Activated CD4-positive, CD25-positive, alpha-beta regulatory T cell treated with anti-CD3 and anti-CD28 coated beads, Interleukin-2, amount 50 U/mL, for 24 hours (primary cell): ENCODE measurements around the gene UBAP2.
A peak's percentile ranks its signal among the peaks of the same experiment; 100 is the strongest.
"Not testable (repeated sequence)": the region's sequence is repeated elsewhere in the genome, so short reads cannot be mapped to it uniquely, and the experiment has no call there.

Experiments
- ATAC-seq, 2 donors: fragments of 150-1000 bp; cut with Tn5 transposase; one replicate each; pipeline ENCODE4 v1.10.0; 2021; ENCODE audit warnings: mild to moderate bottlenecking in 1 of 2, moderate library complexity in 1 of 2

Gene UBAP2

DNA sequence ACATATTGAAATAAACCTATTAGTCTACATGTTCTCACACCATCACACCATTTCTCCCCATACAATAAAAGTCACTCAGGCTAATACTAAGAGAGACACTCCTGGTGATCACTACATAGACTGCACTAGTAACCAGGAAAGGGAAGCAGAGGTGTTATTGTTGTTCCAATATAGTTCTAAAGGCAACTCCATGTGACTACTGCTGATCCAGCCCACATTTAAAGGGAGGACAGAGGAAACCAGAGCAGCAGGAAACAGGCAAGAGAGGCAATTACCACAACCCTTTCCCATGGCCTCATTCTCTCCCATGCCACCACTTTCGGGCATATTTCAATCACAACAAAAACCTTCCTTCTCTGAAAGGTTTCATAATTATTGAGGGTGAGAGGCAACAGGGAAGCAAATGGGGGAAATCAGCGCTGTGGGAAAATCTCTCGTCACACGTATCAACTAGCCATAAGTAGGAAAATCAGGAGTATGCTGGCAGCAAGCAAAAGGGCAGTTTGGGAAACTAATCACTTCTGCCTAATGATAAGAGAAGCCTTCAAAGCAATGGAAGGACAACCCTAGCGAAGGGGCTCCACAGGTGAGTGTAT lies 1.8 kb downstream of the UBAP2 start:
- no peak for ATAC-seq

DNA sequence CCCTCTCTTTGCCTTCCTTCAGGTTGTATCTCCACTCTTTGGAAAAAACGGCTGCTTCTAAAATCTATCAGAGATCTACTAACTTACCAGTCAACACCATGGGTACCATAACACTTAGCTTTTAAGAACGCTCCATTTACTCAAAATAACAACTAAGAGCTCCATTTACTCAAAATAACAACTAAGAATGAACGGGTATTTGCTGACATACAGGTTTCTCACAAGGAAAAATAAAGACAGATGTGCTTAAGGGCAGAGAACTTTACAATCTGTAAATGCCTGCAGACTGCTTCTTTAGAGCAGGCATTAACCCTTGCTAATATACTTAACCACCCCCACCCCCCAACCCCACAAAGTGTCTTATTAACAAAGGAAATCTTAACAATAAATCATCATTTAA lies 2.8 kb downstream of the UBAP2 start:
- ATAC-seq: no peak

DNA sequence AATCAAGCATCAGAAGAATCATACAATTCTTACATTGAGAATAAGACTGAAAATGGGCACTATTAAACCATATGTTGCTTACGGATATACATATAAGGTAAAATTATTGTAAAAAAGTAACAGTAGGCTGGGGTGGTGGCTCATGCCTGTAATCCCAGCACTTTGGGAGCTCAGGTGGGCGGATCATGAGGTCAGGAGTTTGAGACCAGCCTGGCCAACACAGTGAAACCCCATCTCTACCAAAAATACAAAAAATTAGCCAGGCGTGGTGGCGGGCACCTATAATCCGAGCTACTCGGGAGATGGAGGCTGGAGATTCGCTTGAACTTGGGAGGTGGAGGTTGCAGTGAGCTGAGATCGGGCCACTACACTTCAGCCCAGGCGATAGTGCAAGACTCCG lies 6.6 kb downstream of the UBAP2 start:
- ATAC-seq: not testable (repeated sequence)

DNA sequence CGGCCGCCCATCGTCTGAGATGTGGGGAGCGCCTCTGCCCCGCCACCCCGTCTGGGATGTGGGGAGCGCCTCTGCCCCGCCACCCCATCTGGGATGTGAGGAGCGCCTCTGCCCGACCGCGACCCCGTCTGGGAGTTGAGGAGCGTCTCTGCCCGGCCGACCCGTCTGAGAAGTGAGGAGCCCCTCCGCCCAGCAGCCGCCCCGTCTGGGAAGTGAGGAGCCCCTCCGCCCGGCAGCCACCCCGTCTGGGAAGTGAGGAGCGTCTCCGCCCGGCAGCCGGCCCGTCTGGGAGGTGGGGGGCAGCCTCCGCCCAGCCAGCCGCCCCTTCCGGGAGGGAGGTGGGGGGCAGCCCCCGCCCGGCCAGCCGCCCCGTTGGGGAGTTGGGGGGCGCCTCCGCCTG lies 9.8 kb downstream of the UBAP2 start:
- not testable (repeated sequence) for ATAC-seq

DNA sequence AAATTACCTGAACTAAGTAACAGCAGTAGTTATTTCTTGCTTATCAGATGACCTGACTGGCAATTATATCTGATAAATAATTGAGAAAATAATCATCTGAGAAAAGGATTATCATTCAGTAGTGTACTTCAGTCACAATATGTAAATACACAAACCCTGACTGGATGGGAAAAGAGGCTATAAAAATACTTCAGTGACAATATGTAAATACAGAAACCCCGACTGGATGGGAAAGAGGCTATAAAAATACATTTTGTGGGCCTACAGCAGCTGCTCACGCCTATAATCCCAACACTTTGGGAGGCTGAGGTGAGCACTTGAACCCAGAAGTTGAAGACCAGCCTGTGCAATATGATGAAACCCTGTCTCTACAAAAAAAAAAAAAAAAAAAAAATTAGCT lies 11.1 kb downstream of the UBAP2 start:
- no peak for ATAC-seq

DNA sequence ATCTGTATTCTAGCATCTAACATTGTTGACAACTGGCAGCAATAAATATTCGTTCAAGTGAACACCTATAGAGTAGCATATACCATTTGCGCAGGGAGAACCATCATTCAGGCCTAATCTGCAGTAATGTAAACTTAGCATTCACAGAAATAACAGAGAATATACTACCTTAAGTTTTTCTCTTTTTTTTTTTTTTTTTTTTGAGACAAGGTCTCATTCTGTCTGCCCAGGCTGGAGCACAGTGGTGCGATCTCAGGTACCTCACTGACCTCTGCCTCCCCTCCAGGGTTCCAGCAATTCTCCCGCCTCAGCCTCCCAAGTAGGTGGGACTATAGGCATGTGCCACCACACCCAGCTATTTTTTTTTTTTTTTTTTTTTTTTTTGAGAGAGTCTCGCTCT lies 12.1 kb downstream of the UBAP2 start:
- no peak for ATAC-seq

DNA sequence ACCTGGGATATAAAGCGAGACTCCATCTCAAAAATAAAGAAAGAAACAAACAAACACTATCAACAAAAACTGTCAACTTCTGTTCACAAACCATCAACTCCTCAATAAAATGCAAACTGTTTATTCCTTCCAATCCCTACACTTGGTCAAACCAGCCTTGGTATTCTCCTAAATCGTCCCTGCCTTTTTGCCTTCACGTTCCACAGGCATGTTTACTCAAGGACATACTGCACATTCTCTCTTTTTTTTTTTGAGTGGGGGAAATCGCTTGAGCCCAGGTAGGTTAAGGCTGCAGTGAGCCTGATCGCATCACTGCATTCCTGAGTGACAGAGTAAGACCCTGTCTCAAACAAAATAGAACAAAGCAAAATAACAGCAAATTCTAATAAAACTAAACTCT lies 13.0 kb downstream of the UBAP2 start:
- no peak for ATAC-seq

DNA sequence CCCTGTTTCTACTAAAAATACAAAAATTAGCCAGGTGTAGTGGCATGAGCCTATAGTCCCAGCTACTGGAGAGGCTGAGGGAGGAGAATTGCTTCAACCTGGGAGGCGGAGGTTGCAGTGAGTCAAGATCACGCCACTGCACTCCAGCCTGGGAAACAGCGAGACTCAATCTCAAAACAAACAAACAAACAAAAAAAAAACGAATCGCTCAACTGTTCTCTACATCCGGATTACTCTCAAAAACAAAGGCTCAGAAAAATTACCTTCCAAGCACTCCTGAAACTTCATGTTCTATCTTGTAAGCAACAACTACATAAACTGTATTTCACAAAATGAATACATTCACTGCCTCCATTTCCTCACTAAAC lies 14.0 kb downstream of the UBAP2 start:
- ATAC-seq: no peak

DNA sequence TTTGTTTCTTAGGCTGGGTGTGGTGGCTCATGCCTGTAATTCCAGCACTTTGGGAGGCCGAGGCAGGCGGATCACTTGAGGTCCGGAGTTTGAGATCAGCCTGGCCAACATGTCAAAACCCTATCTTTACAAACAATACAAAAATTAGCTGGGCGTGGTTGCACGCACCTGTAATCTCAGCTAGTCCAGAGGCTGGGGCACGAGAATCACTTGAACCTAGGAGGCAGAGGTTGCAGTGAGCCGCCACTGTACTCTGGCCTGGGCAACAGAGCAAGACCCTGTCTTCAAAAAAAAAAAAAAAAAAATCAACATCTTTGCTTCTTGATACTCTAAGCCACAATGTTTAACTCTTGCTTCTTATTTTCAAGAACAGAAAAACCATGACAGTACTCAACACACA lies 16.1 kb downstream of the UBAP2 start:
- ATAC-seq: no peak

DNA sequence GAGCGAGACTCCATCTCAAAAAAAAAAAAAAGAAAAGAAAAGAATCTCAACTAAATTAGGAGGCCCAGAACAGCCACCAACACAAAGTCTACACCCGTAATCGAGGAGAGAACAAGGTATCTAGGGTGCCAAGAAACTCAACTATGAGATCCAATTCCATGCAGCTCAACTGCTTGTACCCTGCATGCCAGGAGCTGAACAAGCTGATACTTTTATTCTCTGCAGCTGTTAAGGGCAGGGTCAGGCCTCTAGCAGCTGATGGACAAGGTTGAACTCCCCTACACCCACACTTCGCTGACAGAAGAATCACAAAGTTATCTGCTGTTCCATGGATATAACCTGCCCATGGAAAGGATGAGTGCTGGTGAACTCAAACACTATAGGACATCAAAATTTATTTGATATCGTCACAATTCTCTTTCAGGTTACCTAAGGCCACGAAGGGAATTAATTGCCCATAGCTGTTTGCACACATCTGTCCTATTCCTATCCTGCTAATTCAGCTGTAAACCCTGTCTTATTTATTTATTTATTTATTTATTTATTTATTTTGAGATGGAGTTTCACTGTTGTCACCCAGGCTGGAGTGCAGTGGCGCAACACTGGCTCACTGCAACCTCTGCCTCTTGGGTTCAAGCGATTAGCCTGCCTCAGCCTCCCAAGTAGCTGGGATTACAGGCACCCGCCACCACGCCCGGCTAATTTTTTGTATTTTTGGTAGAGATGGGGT lies 20.7 kb downstream of the UBAP2 start:
- ATAC-seq: no peak

DNA sequence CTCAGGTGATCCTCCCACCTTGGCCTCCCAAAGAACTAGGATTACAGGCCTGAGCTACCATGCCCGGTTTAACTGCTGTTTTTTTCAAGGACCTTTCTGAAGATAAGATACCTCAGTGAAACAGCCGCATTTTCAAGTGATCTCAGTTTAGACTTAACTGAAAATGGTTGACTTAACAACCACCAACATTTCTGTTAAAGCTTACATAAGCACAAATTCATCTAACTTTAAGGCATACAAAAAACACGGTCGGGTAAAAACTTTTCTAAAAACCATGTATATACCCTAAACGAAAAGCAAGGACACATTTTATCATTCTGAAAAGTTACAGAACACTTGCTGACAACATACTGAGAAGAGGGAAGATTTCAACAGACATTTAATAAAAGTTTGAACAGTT lies 22.9 kb downstream of the UBAP2 start:
- ATAC-seq: no peak

DNA sequence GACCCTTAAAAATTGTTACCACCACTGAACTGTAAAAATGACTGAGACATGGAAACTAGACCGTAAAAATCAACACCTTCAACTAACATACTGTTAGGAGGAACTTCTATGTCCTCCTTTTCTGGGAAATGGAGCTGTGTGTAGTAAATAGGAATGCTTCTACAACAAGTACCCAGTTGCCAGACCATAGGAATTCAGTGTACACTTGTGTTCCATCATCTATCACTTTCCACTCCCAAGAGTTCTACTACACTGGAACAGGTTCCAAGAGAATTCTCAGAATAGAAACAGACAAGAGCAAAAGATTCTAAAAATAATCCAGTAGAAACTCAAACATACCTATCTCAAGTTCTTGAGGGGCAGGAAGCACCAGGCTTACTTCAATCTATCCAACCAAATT lies 23.6 kb downstream of the UBAP2 start:
- no peak for ATAC-seq

DNA sequence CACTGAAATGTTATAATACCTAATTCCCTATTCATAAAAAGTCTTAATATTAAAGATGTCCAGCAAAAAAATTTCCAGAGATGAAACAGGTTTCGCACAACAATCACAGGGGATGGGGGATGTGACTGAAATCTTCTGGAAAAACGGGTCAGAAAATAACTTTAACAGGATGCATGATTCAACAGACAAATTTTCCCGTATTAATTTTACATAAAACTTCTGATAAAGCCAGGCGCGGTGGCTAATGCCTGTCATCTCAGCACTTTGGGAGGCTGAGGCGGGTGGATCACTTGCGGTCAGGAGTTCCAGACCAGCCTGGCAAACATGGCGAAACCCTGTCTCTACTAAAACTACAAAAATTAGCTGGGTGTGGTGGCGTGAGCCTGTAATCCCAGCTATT lies 24.2 kb downstream of the UBAP2 start:
- ATAC-seq: not testable (repeated sequence)

DNA sequence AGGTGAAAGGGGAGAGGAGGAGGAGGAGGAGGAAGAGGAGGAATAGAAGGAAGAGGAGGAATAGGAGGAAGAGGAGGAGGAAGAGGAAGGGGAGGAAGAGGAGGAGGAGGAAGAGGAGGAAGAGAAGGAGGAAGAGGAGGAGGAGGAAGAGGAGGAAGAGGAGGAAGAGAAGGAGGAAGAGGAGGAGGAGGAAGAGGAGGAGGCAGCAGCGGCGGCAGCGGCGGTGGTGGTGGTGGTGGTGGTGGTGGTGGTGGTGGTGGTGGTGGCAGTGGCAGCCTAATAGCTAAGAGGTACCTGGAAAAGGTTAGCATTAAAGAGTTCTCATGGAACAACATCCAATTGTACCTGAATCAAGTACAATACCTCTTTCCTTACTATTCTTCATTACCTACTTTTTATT lies 32.5 kb downstream of the UBAP2 start:
- no peak for ATAC-seq

DNA sequence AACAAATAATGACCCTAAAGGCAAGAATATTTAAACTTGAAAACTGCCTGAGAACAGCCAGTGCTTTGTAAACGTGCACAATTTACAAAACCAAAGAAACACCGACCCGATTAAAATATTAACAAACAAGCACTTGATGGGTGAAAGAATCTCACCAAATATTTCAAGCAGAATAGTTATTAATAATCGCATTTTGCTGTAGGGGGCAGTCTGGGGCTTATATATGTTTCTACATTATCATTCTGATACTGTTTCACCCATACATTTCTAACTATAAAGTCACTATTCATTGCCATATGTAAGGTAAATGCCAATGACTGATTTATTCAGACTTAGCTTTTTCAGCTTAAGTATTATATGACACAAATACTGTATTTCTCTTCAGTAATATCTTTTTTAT lies 37.7 kb downstream of the UBAP2 start:
- ATAC-seq: no peak

DNA sequence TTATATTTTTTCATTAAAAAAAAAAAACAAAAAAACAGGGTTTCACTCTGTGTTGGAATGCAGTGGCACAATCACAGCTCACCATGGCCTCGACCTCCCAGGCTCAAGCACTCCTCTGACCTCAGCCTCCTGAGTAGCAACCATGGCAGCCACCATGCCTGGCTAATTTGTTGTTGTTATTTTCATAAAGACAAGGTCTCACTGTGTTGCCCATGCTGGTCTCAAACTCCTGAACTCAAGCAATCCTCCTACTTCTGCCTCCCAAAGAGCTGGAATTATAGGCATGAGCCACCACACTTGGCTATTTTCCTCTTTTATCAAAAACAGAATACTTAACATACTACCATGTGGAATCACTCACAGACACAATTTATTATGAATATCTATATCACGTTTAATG lies 46.7 kb downstream of the UBAP2 start:
- ATAC-seq: no peak

DNA sequence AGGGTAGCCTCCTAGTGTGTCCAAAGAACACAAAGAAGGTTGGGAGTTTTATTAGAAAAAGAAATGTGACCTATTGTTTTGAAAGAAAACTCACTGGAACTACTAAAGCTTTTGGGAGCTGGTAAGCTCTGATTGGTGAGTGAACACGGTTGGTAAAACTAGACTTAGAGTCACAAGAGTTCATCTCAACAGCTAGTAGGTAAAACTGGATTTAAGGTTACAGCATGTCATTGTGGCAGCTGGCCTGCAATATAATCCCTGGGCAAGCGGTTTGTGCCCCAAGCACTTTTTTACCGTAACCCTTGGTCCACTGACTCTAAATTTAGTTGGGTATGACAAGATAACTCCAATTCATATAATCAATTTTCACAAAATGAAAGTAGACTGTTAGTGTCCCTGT lies 47.4 kb downstream of the UBAP2 start:
- ATAC-seq: no peak

DNA sequence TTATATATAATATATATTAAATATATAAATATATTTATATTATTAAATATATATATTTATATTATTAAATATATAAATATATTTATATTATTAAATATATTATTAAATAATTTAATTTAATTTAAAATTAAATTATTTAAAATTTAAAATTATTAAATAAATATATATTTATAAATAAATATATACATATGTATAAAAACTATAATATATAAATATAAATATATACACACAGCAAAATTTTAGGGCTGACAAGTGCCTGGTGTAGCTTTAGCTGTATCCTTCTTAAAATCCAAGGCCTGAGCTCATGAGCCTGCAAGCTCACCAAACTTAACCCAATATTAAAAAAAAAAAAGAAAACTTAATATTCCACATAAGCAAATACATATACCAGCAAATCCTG lies 53.2 kb downstream of the UBAP2 start:
- ATAC-seq: no peak

DNA sequence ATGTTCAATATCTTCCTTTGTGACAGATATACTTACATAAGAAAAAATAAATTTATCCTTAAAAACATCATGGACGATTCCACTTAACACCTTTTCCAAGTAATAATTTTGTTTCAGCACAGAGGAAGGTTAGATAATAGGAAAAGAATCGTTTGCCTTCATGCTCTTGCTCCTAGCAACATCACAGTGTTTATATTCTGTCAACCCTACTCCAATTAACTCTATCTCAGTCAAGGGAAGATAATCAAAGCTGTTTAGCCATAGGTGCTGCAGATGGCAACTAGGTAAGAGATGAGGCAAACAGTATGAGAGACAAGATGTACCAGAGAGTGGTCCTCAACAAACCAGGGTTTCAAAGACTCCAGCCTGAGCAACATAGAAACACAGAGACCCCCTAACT lies 55.6 kb downstream of the UBAP2 start:
- ATAC-seq: no peak

DNA sequence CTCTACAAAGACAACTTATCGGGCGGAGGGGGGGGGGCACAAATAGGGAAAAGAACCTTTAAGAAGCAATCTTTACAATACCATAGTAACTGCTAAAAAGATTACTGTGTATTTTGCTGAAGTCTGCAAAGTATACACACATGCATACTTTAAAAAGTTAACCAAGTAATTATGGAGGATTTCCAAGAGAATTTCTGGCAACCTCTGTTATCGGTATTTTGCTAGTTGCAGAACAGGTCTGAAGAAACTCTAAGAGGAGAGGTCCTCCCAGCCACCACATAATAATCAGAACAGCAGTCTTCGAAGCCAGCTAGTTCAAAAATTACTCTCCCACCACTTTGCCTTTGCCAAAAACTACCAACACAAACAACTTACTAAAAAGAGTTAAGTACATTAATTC lies 56.1 kb downstream of the UBAP2 start:
- ATAC-seq: no peak

DNA sequence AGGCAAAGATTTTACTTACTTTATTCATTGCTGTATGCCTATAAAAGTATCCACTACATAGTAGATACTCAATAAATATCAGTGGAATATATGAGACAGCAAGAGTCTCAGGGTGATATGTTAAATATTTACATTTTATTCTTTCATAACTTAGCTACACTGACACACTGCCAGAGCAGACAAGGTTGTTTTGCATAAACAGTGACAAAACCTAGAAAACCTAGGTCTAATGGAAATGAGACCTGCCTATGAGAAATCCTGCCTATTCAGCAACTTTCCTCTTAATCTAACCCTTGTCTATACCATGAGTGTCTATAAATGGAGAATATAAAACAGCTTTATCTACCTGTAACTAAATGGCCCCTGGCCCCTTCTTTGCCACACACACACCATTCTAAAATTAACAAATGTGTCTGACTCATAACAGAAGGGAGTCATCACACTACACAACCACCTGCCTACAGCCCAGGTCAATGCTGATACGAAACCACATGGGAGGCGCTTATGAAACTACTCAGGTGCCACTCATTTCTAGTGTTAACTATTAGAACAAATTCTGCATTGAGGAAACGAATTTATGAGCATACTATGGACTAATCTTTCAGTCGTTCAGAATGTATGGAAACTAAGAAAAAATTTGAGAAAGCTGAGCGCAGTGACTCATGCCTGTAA lies 60.3 kb downstream of the UBAP2 start:
- peak; percentile 99 for ATAC-seq

DNA sequence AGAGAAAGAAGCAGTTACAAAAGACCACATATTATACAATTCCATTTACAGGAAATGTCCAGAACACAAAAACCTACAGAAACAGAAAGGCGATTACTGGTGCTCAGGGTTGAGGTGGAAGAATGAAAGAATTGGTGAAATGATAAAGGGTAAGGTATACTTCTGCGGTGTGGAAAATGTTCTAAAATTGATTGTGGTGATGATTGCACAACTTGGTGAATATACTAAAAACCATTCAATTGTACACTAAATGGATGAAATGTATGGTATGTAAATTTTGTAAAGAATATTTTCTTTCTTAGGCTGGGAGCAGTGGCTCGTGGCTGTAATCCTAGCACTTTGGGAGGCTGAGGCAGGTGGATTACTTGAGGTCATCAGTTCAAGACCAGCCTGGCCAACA lies 72.3 kb downstream of the UBAP2 start:
- no peak for ATAC-seq

DNA sequence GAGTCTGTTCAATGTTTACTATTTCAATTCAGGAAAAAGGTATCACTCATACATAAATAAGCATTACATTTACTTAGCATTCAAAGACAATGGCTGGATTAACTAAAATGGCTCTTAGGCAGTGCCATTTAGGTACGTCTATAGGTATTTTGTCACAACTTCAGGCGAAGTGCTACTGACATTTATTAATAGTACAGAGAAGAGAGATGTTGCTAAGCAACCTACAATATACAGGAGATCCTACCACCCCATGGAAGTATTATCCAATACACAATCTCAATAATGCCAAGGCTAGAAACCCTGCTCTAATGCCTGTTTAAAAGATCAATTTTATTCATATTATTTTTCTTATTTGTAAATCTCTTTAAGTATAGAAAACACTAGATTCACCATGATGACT lies 76.0 kb downstream of the UBAP2 start:
- no peak for ATAC-seq

DNA sequence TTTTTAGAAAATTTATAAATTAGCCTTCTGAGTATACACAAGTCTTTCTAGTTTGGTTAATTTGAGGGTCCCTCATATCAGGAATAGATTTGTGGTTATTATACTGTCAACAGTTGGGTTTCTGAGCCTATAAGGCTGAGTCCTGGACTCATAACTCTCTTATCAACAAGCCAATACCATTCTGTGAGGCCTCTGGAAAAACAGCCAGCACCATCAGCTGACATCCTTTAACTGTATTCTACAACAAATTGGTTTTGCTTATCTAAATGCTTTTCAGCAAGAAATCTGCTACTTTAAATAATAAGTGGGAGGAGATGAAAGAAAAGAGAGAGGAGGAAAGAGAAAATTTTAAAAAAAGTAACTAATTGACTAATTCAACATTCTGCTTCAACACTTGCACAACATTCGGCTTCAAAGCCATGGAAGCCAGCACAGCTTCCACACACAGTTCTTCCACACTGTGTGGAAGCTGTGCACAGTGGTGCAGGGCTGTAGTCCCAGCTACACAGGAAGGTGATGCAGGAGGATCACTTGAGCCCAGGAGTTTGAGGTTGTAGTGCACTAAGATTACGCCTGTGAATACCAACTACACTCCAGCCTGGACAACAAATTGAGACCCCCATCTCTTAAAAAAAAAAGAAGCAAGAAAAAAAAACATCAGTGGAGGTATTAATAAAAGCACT lies 84.5 kb downstream of the UBAP2 start:
- no peak for ATAC-seq
